ENCODE results near the gene SRCIN1. TPM values are rescaled to one million over a fixed set of nuclear protein-coding genes. Genes with fewer than 3 reads are reported as not detected.
A peak's percentile ranks its signal among the peaks of the same experiment; 100 is the strongest.

Gene SRCIN1
- total RNA-seq, 1 experiment from 2014 or later: 6.9 TPM

- TF ChIP-seq CTCF (conservative IDR thresholded peaks at IDR 0.05): no peak
- no peak overlapping the region for H3K27ac ChIP-seq (ENCODE audit: insufficient read length, low read depth, low read length)
- Mint-ChIP-seq H3K4me1 (peaks cover 57 to 77% of the 10 kb centered on the region in 2 experiments), H3K27ac (peak overlapping the region in 1 of 3 experiments; percentile 73; a peak in 1 of 7 replicates), H3K4me3 (no peak overlapping the region), H3K36me3 (ENCODE audit: insufficient read depth in 1 of 3, low read depth in 3 of 3) (no peaks in the 10 kb centered on the region), H3K27me3 (ENCODE audit: low read depth) (peaks cover 41% of the 10 kb centered on the region), H3K9me3 (no peaks in the 10 kb centered on the region)
- H3K79me1 ChIP-seq (ENCODE audit: insufficient read depth, low read depth, low read length, poor library complexity, severe bottlenecking): no peaks in the 10 kb centered on the region
- H2BK15ac ChIP-seq (ENCODE audit: low read depth, low read length): no peak overlapping the region
- no peak overlapping the region for H3K4me2 ChIP-seq (ENCODE audit: insufficient read depth, insufficient read length, low read length)
- no peaks in the 10 kb centered on the region for H3K9me3 ChIP-seq (ENCODE audit: control insufficient read depth, low read depth, low read length)
- no peaks in the 10 kb centered on the region for H3K79me2 ChIP-seq (ENCODE audit: insufficient read depth, low read length)
- no peak for DNase-seq
- no peak overlapping the region for H4K91ac ChIP-seq (ENCODE audit: insufficient read length, low read depth, low read length)
- H3K4ac ChIP-seq (ENCODE audit: low read depth, low read length): no peak overlapping the region
- no peak overlapping the region for H3K23ac ChIP-seq (ENCODE audit: insufficient read length, low read depth, low read length)
- no peak overlapping the region for H3T11ph ChIP-seq (ENCODE audit: low read length)
- H4K20me1 ChIP-seq (ENCODE audit: control insufficient read depth, insufficient read depth, insufficient read length): peaks cover 2% of the 10 kb centered on the region
- no peaks in the 10 kb centered on the region for H3K23me2 ChIP-seq (ENCODE audit: insufficient read length, low read depth, low read length, poor library complexity, severe bottlenecking)
- H2BK20ac ChIP-seq (ENCODE audit: low read depth, low read length, poor library complexity, severe bottlenecking): no peak overlapping the region
- no peak overlapping the region for H2AK5ac ChIP-seq (ENCODE audit: insufficient read length, low read length)
- no peak overlapping the region for H3K14ac ChIP-seq (ENCODE audit: insufficient read depth, low read length)
- no peak overlapping the region for H3K56ac ChIP-seq (ENCODE audit: insufficient read length, low read depth, low read length)
- no peak overlapping the region for H2AFZ ChIP-seq (ENCODE audit: low read length)
- no peak overlapping the region for H2BK12ac ChIP-seq (ENCODE audit: insufficient read length, low read depth, low read length)
- H2BK120ac ChIP-seq (ENCODE audit: low read depth, low read length, poor library complexity, severe bottlenecking): no peak overlapping the region
- no peak overlapping the region for H4K8ac ChIP-seq (replicated peaks; ENCODE audit: insufficient read length, low read depth, low read length)
- H3K9ac ChIP-seq (ENCODE audit: extremely low read depth, insufficient read length, low read length): no peak overlapping the region
- no peak overlapping the region for H2BK5ac ChIP-seq (ENCODE audit: insufficient read length, low read length)
- H3K4me1 ChIP-seq (ENCODE audit: insufficient read depth, low read length): no peaks in the 10 kb centered on the region
- H4K5ac ChIP-seq (ENCODE audit: insufficient read length, low read depth, low read length): no peak overlapping the region
- no peak overlapping the region for H3K18ac ChIP-seq (ENCODE audit: insufficient read length, low read depth, low read length)
- H3K27me3 ChIP-seq (ENCODE audit: insufficient read depth, low read length): no peaks in the 10 kb centered on the region; the same call in 1 of the 2 replicates
These were observed 13.3 kb downstream of the SRCIN1 start for GRCh38 chr17:38592487-38592886.

Measured in H9 (cell line).